LNCaP clone FGC (cell line): ENCODE measurements around the gene GLOD5.

ENCODE experiments used
- DNase-seq: peaks from one replicate; pipeline ENCODE4 v3.0.0-alpha.2; 2011; ENCODE audit warnings: low read depth
- H3K4me3 ChIP-seq: 2 replicates; pipeline ENCODE4 v1.5.1; 2011; ENCODE audit warnings: mild to moderate bottlenecking, low read depth, low read length, control low read depth
- TF ChIP-seq, protein P1 (sequence below): IDR thresholded peaks from 2 replicates; pipeline ENCODE4 v1.5.1; 2012; ENCODE audit warnings: mild to moderate bottlenecking; ENCODE audit not compliant: control insufficient read depth, insufficient read depth; ENCODE audit errors: extremely low read depth

GLOD5 gene

DNA sequence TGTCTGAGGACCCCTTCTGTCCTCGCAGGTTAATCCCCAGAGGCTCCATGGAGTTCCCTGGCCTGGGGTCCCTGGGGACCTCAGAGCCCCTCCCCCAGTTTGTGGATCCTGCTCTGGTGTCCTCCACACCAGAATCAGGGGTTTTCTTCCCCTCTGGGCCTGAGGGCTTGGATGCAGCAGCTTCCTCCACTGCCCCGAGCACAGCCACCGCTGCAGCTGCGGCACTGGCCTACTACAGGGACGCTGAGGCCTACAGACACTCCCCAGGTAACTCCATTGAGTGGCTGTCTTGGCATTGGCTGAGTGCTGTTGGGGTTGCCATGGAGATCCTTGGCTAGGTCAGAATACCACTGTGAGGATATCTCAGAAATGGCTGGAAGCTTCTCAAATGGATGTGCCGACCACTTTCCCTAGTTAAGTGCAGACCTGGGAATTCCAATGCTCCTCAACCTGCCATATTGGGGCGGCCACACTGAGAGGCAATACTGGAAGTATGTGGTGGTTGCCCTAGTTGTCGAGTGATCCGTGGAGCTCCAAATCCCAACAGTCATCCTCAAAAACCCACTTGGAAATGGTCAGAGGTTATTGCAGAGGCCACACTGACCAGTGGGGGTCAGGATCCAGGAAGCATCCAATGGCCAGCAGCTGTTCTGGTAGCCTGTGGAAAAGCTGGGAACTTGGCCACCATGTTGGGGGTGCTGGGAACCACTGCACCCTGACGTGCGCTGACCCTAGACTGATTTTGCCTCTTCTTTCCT is 29.7 kb downstream of the GLOD5 start:
- no peak overlapping the region for H3K4me3 ChIP-seq
- no peak for DNase-seq
- TF ChIP-seq, protein P1, sequence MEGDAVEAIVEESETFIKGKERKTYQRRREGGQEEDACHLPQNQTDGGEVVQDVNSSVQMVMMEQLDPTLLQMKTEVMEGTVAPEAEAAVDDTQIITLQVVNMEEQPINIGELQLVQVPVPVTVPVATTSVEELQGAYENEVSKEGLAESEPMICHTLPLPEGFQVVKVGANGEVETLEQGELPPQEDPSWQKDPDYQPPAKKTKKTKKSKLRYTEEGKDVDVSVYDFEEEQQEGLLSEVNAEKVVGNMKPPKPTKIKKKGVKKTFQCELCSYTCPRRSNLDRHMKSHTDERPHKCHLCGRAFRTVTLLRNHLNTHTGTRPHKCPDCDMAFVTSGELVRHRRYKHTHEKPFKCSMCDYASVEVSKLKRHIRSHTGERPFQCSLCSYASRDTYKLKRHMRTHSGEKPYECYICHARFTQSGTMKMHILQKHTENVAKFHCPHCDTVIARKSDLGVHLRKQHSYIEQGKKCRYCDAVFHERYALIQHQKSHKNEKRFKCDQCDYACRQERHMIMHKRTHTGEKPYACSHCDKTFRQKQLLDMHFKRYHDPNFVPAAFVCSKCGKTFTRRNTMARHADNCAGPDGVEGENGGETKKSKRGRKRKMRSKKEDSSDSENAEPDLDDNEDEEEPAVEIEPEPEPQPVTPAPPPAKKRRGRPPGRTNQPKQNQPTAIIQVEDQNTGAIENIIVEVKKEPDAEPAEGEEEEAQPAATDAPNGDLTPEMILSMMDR = no peak

DNA sequence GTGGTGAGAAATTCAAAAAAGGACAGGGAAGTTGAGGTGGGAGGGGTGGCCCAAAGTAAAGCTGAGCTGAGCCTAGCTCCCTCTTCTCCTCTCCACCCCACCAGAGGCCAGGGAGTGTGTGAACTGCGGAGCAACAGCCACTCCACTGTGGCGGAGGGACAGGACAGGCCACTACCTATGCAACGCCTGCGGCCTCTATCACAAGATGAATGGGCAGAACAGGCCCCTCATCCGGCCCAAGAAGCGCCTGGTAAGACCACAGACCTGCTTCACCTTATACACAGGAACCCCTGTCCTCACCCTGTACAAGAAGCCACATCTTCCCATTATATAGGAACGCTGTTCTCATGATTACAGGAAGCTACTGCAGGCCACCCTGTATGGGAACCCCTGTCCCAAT is 30.7 kb downstream of the GLOD5 start:
- no peak overlapping the region for H3K4me3 ChIP-seq
- TF ChIP-seq, protein P1 = no peak
- DNase-seq = no peak

DNA sequence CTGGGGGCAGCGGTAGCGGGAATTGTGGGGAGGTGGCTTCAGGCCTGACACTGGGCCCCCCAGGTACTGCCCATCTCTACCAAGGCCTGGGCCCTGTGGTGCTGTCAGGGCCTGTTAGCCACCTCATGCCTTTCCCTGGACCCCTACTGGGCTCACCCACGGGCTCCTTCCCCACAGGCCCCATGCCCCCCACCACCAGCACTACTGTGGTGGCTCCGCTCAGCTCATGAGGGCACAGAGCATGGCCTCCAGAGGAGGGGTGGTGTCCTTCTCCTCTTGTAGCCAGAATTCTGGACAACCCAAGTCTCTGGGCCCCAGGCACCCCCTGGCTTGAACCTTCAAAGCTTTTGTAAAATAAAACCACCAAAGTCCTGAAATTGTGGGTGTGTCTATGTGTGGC is 32.4 kb downstream of the GLOD5 start:
- H3K4me3 ChIP-seq = no peak overlapping the region
- DNase-seq = no peak
- TF ChIP-seq, protein P1 = no peak

DNA sequence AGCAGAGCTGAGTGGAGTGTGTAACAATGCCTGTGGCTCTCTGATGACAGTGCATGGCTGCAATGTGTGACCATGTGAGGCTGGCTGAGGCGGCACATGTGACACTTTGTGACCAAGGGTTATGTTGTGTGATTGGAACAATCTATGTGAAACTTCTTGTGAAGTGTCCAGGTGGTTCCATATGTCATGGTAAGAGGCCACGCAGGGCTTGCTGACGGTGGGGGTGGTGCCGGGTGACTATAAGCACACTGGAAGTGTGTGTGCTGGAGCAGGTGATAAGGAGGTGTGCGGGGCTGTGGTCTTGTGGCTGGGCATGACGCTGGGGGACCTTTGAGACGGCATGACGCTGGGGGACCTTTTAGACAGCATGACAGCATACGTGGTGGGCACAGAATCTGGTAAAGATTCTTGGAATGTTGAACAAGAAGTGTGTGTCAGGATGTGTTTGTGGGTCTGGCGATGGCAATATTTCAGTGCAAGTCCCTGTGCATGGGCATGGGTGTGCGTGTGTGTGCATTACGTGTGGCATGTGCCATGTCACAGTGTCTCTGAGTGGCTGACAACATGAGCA is 32.9 kb downstream of the GLOD5 start:
- no peak overlapping the region for H3K4me3 ChIP-seq
- TF ChIP-seq, protein P1 = no peak
- no peak for DNase-seq

DNA sequence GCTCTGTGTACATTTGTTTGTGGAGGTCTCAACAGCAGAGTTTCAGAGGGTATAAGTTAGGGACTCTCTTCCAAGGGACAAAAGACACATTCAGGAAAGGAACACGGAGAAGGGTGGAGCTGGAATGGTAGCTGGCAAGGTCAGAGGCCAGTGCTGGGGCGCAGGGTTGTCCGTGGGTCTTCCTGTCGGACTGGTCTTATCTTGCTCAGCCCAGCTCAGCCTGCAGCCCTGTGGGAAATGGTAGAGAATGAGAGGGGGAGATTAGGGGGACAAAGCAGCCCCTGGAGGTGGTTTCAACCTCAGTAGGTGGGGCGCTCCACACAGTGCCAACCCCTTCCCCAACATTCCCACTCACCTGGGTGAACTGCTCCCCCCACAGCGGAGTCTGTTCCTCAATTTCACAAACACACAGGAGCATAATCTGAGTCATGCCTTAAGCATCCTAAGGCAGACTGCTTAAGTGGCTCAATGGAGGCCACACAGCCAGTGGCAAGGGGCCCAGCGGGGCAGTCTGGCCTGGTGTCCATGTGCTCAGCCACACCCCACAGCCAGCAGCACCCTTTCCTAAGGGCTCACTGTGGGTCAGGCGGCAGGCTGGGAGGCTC is 33.5 kb downstream of the GLOD5 start:
- DNase-seq = no peak
- TF ChIP-seq, protein P1 = no peak

DNA sequence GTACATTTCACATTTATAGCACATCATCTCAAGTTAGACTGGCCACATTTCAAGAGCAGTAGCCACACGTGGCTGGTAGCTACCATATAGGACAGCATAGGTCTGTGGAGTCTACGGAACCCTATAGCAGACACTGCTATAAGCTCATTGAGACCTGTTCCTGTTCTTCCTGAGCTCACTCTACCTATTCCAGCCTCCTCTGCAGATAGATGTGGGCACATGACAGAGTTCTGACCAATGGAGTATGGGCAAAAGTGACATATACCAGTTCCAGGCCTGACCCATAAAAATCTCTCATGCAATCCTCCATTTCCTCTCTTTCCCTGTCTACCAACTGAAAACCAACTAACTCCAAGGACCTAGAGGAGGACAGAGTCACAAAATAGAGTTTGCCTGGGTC is 36.8 kb downstream of the GLOD5 start:
- no peak overlapping the region for H3K4me3 ChIP-seq
- TF ChIP-seq, protein P1 = no peak
- DNase-seq = no peak

More for the DNA sequence above, 33.5 kb downstream of the GLOD5 start:
- H3K4me3 ChIP-seq = no peak overlapping the region
